ENCODE data around the gene PCK1. TPM values are rescaled to one million over a fixed set of nuclear protein-coding genes. Genes with fewer than 3 reads are reported as not detected.

PCK1 gene
- total and polyA plus RNA-seq, 2 of the 8 experiments (the other 6 are each of a cell fraction or from before 2014, with no cell fraction given): not detected

GRCh38 chr20:57524511-57525176 is 36.3 kb upstream of the PCK1 start, which contains the start of gene CTCFL:
Gene CTCFL, minus strand, starts transcription at chr20:57525140. Its CDS starts 935 bp downstream, at chr20:57524205.
- H3K4me2 ChIP-seq (ENCODE audit: insufficient read depth in 1 of 2, low read depth in 2 of 2, low read length in 2 of 2): no peak within 1 kb of the TSS
- no peaks in the 10 kb centered on the region for H3K9me3 ChIP-seq (ENCODE audit: insufficient read depth in 2 of 2, low read depth in 1 of 2, low read length in 1 of 2)
- no peak within 1 kb of the TSS for H2AK5ac ChIP-seq (ENCODE audit: low read depth, low read length)
- peak within 1 kb of the TSS; percentile 8 for H4K91ac ChIP-seq (replicated peaks; ENCODE audit: insufficient read length, low read length)
- H2BK5ac ChIP-seq (ENCODE audit: low read depth, low read length): peak within 1 kb of the TSS; percentile 83; the same call in 1 of the 2 replicates
- FAIRE-seq (no peak), DNase-seq (ENCODE audit: low read depth in 1 of 2, low spot score in 2 of 2) (no peak)
- no peak within 1 kb of the TSS for H2BK20ac ChIP-seq (ENCODE audit: low read length)
- H4K20me1 ChIP-seq (replicated peaks in 1 of 2; ENCODE audit: control insufficient read depth in 1 of 2, insufficient read depth in 2 of 2, low read length in 2 of 2): no peaks in the 10 kb centered on the region
- 94% methylated on average over 3 of the region's 43 CpGs; no CpG with 5 or more reads in 1 of the 2 experiments for WGBS, 2 experiments (ENCODE audit: extremely low coverage in 1 of 2, insufficient coverage in 1 of 2, insufficient read length in 1 of 2, insufficient replicate concordance in 2 of 2, low coverage in 1 of 2, low lambda C conversion rate in 2 of 2, missing lambda C conversion rate in 1 of 2)
- H3K18ac ChIP-seq (ENCODE audit: extremely low read depth, low read length): 0 out of 2 replicates have a peak within 1 kb of the TSS, but pooled peaks have one; percentile 53
- H3K27ac ChIP-seq (ENCODE audit: low read depth, low read length): no peak within 1 kb of the TSS
- H2BK15ac ChIP-seq (ENCODE audit: low read length): peak within 1 kb of the TSS; percentile 72; the same call in 1 of the 2 replicates
- H3K9ac ChIP-seq (replicated peaks in 1 of 4; ENCODE audit: extremely low read depth in 1 of 4, low read depth in 3 of 4, low read length in 3 of 4): no peak within 1 kb of the TSS; a peak in 1 of 7 replicates
- peaks cover 0 to 19% (median 5%) of the 10 kb centered on the region in 4 experiments; a peak in 5 of 7 replicates for H3K4me1 ChIP-seq (replicated peaks in 1 of 4; ENCODE audit: control insufficient read depth in 3 of 4, insufficient read depth in 4 of 4, low read length in 3 of 4)
- ChIA-PET CTCF (ENCODE audit: partially characterized antibody) (no interaction called here), POLR2A (ENCODE audit: partially characterized antibody) (no interaction called here)
- H3K14ac ChIP-seq (ENCODE audit: insufficient read length): no peak within 1 kb of the TSS
- no peak within 1 kb of the TSS for H4K5ac ChIP-seq (ENCODE audit: insufficient read length, low read depth, low read length)
- no peak within 1 kb of the TSS for H3K23ac ChIP-seq (ENCODE audit: insufficient read length)
- no peak for TF ChIP-seq RFX5 (IDR thresholded peaks at IDR 0.05; ENCODE audit: borderline replicate concordance, low read depth, low read length)
- TF ChIP-seq, protein P1, sequence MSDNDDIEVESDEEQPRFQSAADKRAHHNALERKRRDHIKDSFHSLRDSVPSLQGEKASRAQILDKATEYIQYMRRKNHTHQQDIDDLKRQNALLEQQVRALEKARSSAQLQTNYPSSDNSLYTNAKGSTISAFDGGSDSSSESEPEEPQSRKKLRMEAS (IDR thresholded peaks at IDR 0.05): peak; percentile 59
- no peak for TF ChIP-seq SIN3A (conservative IDR thresholded peaks at IDR 0.05 in 1 of 2, IDR thresholded peaks at IDR 0.05 in 1 of 2; ENCODE audit: low read depth in 1 of 2, low read length in 2 of 2)
- no peak within 1 kb of the TSS for H3K4me3 ChIP-seq (ENCODE audit: extremely low read depth in 1 of 4, insufficient read depth in 2 of 4, low read depth in 3 of 4, low read length in 4 of 4)
- H2BK120ac ChIP-seq (replicated peaks; ENCODE audit: low read depth, low read length): no peak within 1 kb of the TSS
- H3K4ac ChIP-seq (replicated peaks; ENCODE audit: insufficient read length, low read depth, low read length): no peak within 1 kb of the TSS
- no peaks in the 10 kb centered on the region for H3K79me1 ChIP-seq (ENCODE audit: low read depth, low read length)
- H3K56ac ChIP-seq (replicated peaks; ENCODE audit: insufficient read length, low read depth, low read length): no peak within 1 kb of the TSS
- no peaks in the 10 kb centered on the region for H3K36me3 ChIP-seq (ENCODE audit: control insufficient read depth in 2 of 4, insufficient read depth in 4 of 4, low read length in 3 of 4)
- H4K8ac ChIP-seq (ENCODE audit: extremely low read depth, insufficient read depth, low read length): no peak within 1 kb of the TSS
- peak within 1 kb of the TSS; percentile 93; the same call in 1 of the 2 replicates for H2BK12ac ChIP-seq (ENCODE audit: low read depth, low read length)
- H3K27me3 ChIP-seq (replicated peaks in 1 of 4; ENCODE audit: control insufficient read depth in 3 of 4, extremely low read depth in 1 of 4, insufficient read depth in 3 of 4, low read length in 3 of 4): no peaks in the 10 kb centered on the region; a peak in 2 of 7 replicates
- no peak within 1 kb of the TSS for H2AFZ ChIP-seq (ENCODE audit: low read length)
- H3K23me2 ChIP-seq (ENCODE audit: low read depth, low read length): no peaks in the 10 kb centered on the region
- no peaks in the 10 kb centered on the region for H3K79me2 ChIP-seq (ENCODE audit: control insufficient read depth in 1 of 2, insufficient read depth in 2 of 2, low read length in 2 of 2)

Data from H1 (cell line).